ENCODE results near the gene MEX3C.

Gene MEX3C

DNA sequence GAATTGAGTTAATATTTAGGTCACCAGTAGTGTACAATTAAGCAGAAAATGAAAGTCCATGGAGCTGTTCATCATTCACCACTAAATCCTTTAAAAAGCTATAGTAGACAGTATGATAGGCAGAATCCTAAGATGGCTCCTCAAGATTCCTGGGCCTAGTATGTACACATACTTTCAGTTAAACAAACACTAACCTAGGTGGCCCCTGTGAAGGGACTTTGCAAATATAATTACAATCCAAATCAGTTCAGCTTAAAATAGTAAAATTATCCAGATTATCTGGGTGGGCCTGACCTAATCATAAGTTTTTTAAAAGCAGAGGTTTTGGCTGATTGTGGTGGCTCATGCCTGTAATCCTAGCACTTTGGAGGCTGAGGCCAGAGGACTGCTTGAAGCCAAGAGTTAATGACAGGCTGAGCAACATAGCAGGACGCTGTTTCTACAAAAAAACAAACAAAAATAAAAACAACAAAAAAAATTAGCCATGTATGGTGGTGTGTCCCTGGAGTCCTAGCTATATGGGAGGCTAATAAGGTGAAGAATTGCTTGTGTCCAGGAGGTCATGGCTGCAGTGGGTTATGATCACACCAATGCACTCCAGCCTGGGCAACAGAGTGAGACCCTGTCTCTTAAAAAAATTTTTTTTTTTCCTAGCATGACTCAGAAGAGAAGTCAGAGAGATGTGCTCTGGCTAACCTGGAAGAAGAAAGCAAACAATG lies 13.9 kb downstream of the MEX3C start:
- no peak overlapping the region for H2AFZ ChIP-seq (ENCODE audit: low read length)
- peaks cover 35% of the 10 kb centered on the region for H3K36me3 ChIP-seq (ENCODE audit: insufficient read depth, low read length)
- H3K4me1 ChIP-seq (ENCODE audit: insufficient read depth, low read length, poor library complexity, severe bottlenecking) = peaks cover 43% of the 10 kb centered on the region
- no peaks in the 10 kb centered on the region for H3K27me3 ChIP-seq (ENCODE audit: insufficient read depth, low read length, poor library complexity, severe bottlenecking)
- H3K4me2 ChIP-seq (ENCODE audit: low read depth, low read length, poor library complexity, severe bottlenecking) = peak overlapping the region; percentile 30
- no peak overlapping the region for H3K4me3 ChIP-seq (ENCODE audit: low read length, poor library complexity, severe bottlenecking)
- H3K9me3 ChIP-seq (ENCODE audit: insufficient read depth, low read depth, low read length) = no peaks in the 10 kb centered on the region
- H3F3A ChIP-seq (ENCODE audit: low read depth) = no peaks in the 10 kb centered on the region
- H3K9me2 ChIP-seq (replicated peaks; ENCODE audit: low read depth, low read length) = no peaks in the 10 kb centered on the region
- H3K9ac ChIP-seq (ENCODE audit: low read depth, low read length, poor library complexity, severe bottlenecking) = no peak overlapping the region
- peaks cover 100% of the 10 kb centered on the region for H4K20me1 ChIP-seq (ENCODE audit: insufficient read depth, low read length, poor library complexity, severe bottlenecking)
- H3K79me2 ChIP-seq (ENCODE audit: insufficient read depth, low read length) = peaks cover 100% of the 10 kb centered on the region
- TF ChIP-seq EZH2phosphoT487 (IDR thresholded peaks at IDR 0.05; ENCODE audit: borderline replicate concordance) = no peak
- TF ChIP-seq, protein P1, sequence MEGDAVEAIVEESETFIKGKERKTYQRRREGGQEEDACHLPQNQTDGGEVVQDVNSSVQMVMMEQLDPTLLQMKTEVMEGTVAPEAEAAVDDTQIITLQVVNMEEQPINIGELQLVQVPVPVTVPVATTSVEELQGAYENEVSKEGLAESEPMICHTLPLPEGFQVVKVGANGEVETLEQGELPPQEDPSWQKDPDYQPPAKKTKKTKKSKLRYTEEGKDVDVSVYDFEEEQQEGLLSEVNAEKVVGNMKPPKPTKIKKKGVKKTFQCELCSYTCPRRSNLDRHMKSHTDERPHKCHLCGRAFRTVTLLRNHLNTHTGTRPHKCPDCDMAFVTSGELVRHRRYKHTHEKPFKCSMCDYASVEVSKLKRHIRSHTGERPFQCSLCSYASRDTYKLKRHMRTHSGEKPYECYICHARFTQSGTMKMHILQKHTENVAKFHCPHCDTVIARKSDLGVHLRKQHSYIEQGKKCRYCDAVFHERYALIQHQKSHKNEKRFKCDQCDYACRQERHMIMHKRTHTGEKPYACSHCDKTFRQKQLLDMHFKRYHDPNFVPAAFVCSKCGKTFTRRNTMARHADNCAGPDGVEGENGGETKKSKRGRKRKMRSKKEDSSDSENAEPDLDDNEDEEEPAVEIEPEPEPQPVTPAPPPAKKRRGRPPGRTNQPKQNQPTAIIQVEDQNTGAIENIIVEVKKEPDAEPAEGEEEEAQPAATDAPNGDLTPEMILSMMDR (conservative IDR thresholded peaks at IDR 0.05; ENCODE audit: low read length) = no peak

DNA sequence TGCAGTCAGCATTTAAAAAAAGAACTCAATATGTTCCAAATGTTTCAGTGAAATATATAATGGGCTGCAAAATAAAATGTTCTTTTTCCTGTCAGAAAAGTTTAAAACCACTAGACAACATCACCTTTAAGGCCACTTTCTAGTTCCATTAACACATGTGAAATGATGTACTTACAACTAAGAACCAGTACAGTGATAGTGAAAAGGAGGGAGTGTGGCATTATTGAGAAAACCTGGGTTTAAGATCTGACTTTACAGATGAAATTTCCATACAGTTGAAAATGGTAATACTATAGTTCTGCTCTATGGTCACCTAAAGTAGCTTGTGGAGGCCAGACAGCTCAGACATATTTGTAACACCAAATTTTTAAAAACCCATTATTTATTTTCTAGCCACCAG lies 14.7 kb downstream of the MEX3C start:
- Histone ChIP-seq H3F3A (ENCODE audit: low read depth) (no peaks in the 10 kb centered on the region), H2AFZ (ENCODE audit: low read length) (no peak overlapping the region), H3K79me2 (ENCODE audit: insufficient read depth, low read length) (peaks cover 100% of the 10 kb centered on the region), H3K9me3 (ENCODE audit: insufficient read depth, low read depth, low read length) (no peaks in the 10 kb centered on the region), H3K27me3 (ENCODE audit: insufficient read depth, low read length, poor library complexity, severe bottlenecking) (no peaks in the 10 kb centered on the region), H3K9me2 (replicated peaks; ENCODE audit: low read depth, low read length) (no peaks in the 10 kb centered on the region), H3K4me2 (ENCODE audit: low read depth, low read length, poor library complexity, severe bottlenecking) (peak overlapping the region; percentile 43), H3K4me1 (ENCODE audit: insufficient read depth, low read length, poor library complexity, severe bottlenecking) (peaks cover 39% of the 10 kb centered on the region), H3K4me3 (ENCODE audit: low read length, poor library complexity, severe bottlenecking) (no peak overlapping the region), H3K36me3 (ENCODE audit: insufficient read depth, low read length) (peaks cover 40% of the 10 kb centered on the region), H3K9ac (ENCODE audit: low read depth, low read length, poor library complexity, severe bottlenecking) (no peak overlapping the region), H4K20me1 (ENCODE audit: insufficient read depth, low read length, poor library complexity, severe bottlenecking) (peaks cover 100% of the 10 kb centered on the region)
- TF ChIP-seq, protein P1 (conservative IDR thresholded peaks at IDR 0.05; ENCODE audit: low read length) = no peak
- TF ChIP-seq EZH2phosphoT487 (IDR thresholded peaks at IDR 0.05; ENCODE audit: borderline replicate concordance) = no peak

DNA sequence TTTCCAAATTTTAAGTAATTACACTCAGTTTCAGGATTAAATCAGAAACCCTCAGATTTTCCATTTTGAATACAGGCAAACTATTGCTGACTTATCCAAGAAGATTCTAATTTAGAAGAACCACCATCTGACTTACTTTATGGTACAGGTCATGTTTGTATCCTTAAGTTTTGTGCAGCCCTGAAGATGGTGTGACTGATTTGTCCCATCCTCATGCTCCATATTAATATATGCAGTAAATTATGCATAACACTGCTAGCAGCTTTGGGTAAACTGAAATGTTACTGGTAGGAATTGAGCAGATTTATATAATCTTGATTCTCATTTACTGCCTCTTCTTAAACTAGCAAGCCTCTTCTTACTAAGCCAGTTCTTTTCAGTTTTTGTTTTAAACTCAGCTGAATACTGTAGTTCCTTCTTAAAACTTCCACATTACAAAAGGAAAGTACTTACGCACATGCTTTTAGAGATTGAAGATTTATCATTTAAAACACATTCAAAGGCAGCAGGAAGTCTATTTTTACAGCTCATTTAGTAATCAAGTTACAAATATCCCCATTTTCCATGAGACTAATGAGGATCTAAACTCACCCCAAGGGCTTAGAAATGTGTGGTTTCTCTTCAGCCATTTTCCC lies 25.7 kb downstream of the MEX3C start:
- TF ChIP-seq, protein P1 (conservative IDR thresholded peaks at IDR 0.05; ENCODE audit: low read length) = no peak
- TF ChIP-seq EZH2phosphoT487 (IDR thresholded peaks at IDR 0.05; ENCODE audit: borderline replicate concordance) = no peak
- Histone ChIP-seq H3K79me2 (ENCODE audit: insufficient read depth, low read length) (peaks cover 40% of the 10 kb centered on the region), H3K9me3 (ENCODE audit: insufficient read depth, low read depth, low read length) (no peaks in the 10 kb centered on the region), H4K20me1 (ENCODE audit: insufficient read depth, low read length, poor library complexity, severe bottlenecking) (peaks cover 54% of the 10 kb centered on the region), H3K4me3 (ENCODE audit: low read length, poor library complexity, severe bottlenecking) (no peak overlapping the region), H3K4me1 (ENCODE audit: insufficient read depth, low read length, poor library complexity, severe bottlenecking) (no peaks in the 10 kb centered on the region), H3K9me2 (replicated peaks; ENCODE audit: low read depth, low read length) (no peaks in the 10 kb centered on the region), H3K36me3 (ENCODE audit: insufficient read depth, low read length) (peaks cover 42% of the 10 kb centered on the region; the same call in 1 of the 2 replicates), H3F3A (ENCODE audit: low read depth) (no peaks in the 10 kb centered on the region), H3K4me2 (ENCODE audit: low read depth, low read length, poor library complexity, severe bottlenecking) (no peak overlapping the region), H3K9ac (ENCODE audit: low read depth, low read length, poor library complexity, severe bottlenecking) (no peak overlapping the region), H3K27me3 (ENCODE audit: insufficient read depth, low read length, poor library complexity, severe bottlenecking) (no peaks in the 10 kb centered on the region), H2AFZ (ENCODE audit: low read length) (no peak overlapping the region)
